T-cell (primary cell): Measurements from ENCODE around the gene COLGALT1. TPM values are rescaled to one million over a fixed set of nuclear protein-coding genes. Genes with fewer than 3 reads are reported as not detected.
"Not testable (repeated sequence)": the region's sequence is repeated elsewhere in the genome, so short reads cannot be mapped to it uniquely, and the experiment has no call there.

Experiments
- ATAC-seq, 4 experiments: fragments of 200-7000 bp in 3 of 4; fragments of 150-1000 bp in 1 of 4; cut with Tn5 transposase; replicated peaks in 1 of 4; 1 replicate in 3 of 4; 2 replicates in 1 of 4; pipeline ENCODE4 v1.10.0; 2021; ENCODE audit warnings: moderate library complexity in 3 of 4, mild to moderate bottlenecking in 2 of 4, moderate number of reproducible peaks in 1 of 4
- CTCF ChIA-PET, 2 donors: fragments of 300-600 bp; sonication (Branson Sonifier 250); formaldehyde crosslinking; loops; one replicate each; lab custom pipeline; 2022; ENCODE audit warnings: antibody characterized with exemption in 2 of 2; lab: Charles Lee
- POLR2A ChIA-PET, 2 donors: fragments of 300-600 bp; sonication (Branson Sonifier 250); formaldehyde crosslinking; loops; one replicate each; lab custom pipeline; 2022; ENCODE audit warnings: antibody characterized with exemption in 2 of 2; lab: Charles Lee
- DNase-seq, 35 experiments: peaks; one replicate each; pipeline versions ENCODE4 v3.0.0 to v3.0.0-alpha.2; 2013 to 2023
- H3K27ac ChIP-seq: one replicate; pipeline ENCODE4 v1.5.1; 2013; ENCODE audit warnings: low read length
- H3K27me3 ChIP-seq, 2 experiments: replicated peaks in 1 of 2; 1 replicate in 1 of 2; 2 replicates in 1 of 2; pipeline versions ENCODE4 v1.6.1 to v1.7.0; 2013; ENCODE audit warnings: low read length in 1 of 2, mixed read lengths in 1 of 2; ENCODE audit not compliant: control insufficient read depth in 2 of 2, insufficient read depth in 2 of 2; ENCODE audit errors: extremely low read depth in 1 of 2
- H3K36me3 ChIP-seq, 2 donors: 1 replicate in 1 of 2; 2 replicates in 1 of 2; pipeline versions ENCODE4 v1.6.1 to v1.7.0; 2013; ENCODE audit warnings: low read length in 1 of 2; ENCODE audit not compliant: control insufficient read depth in 2 of 2, insufficient read depth in 1 of 2; ENCODE audit errors: extremely low read depth in 1 of 2
- H3K4me1 ChIP-seq, 2 experiments: 1 replicate in 1 of 2; 2 replicates in 1 of 2; pipeline versions ENCODE4 v1.6.1 to v1.7.0; 2013; ENCODE audit warnings: low read length in 2 of 2, mixed read lengths in 1 of 2; ENCODE audit not compliant: insufficient read depth in 2 of 2, control insufficient read depth in 1 of 2; ENCODE audit errors: extremely low read depth in 1 of 2
- H3K4me3 ChIP-seq, 2 donors: 1 replicate in 1 of 2; 2 replicates in 1 of 2; pipeline versions ENCODE4 v1.5.1 to v1.7.0; 2013; ENCODE audit warnings: mild to moderate bottlenecking in 2 of 2, low read length in 1 of 2, moderate library complexity in 1 of 2; ENCODE audit not compliant: control insufficient read depth in 1 of 2; ENCODE audit errors: extremely low read depth in 1 of 2
- H3K9me3 ChIP-seq: 2 replicates; pipeline ENCODE4 v1.7.0; 2013
- H3K27ac Mint-ChIP-seq, 2 donors: one replicate each; pipeline ENCODE4 v1.8.0; 2020 to 2021; ENCODE audit warnings: mild to moderate bottlenecking in 2 of 2, mixed read lengths in 2 of 2
- H3K27me3 Mint-ChIP-seq, 2 donors: one replicate each; pipeline ENCODE4 v1.8.0; 2021 to 2022; ENCODE audit warnings: mixed read lengths in 2 of 2
- H3K36me3 Mint-ChIP-seq: one replicate; pipeline ENCODE4 v1.8.0; 2021; ENCODE audit warnings: mixed read lengths
- H3K4me1 Mint-ChIP-seq, 3 donors: one replicate each; pipeline ENCODE4 v1.8.0; 2020 to 2022; ENCODE audit warnings: mixed read lengths in 3 of 3, mild to moderate bottlenecking in 1 of 3
- H3K4me3 Mint-ChIP-seq, 3 donors: one replicate each; pipeline ENCODE4 v1.8.0; 2020 to 2022; ENCODE audit warnings: mild to moderate bottlenecking in 3 of 3, mixed read lengths in 3 of 3, moderate library complexity in 3 of 3
- H3K9me3 Mint-ChIP-seq, 3 donors: one replicate each; pipeline ENCODE4 v1.8.0; 2020 to 2022; ENCODE audit warnings: mixed read lengths in 3 of 3
- WGBS: methylation state at CpG from one replicate; pipeline ENCODE4 v1.1.5; 2013; ENCODE audit warnings: missing lambda C conversion rate; ENCODE audit not compliant: insufficient coverage; 5-methylcytosine and 5-hydroxymethylcytosine counted together
- total RNA-seq, 35 experiments: library from RNA in 6 of 35; stranded (reverse) in 6 of 35; fragments of 120-200 nt in 1 of 35; gene quantifications; one replicate each; pipeline versions ENCODE4 v1.2.1 to v1.2.4 and lab custom pipeline; 2013 to 2026

Gene COLGALT1
- total RNA-seq, 5 donors from 2014 or later (not counting 1 experiment from before 2014, with no cell fraction given): 43.0 to 78.1 (median 70.8) TPM

DNA sequence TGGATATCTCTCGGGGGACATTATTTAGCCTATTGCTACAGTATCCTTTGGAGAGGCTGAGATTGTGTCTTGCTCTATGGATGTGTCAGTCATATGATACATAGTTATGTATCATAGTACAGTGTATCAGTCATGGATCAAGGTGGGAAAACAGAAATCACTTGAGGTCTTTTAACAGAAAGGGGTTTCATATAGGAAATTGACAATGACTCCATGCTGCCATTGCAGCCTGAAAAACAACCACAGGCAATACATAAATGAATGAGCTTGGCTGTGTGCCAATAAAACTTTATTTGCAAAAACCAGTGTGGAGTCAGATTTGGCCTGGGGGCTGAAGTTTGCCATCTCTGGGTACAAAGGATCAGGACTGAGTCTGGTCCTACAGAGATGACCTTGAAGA lies 35.4 kb downstream of the COLGALT1 start:
- CTCF ChIA-PET: interaction anchor here (0.5 to 0.7 kb wide), 2 partner anchors 15 to 1112 kb away, joined by 4 to 6 read pairs; no protein-coding TSS in a partner anchor
- ATAC-seq (no peak), DNase-seq (no peak)
- H3K27me3 ChIP-seq: peaks cover 2 to 12% of the 10 kb centered on the region in 2 experiments
- POLR2A ChIA-PET: interaction anchor here in 1 of 2 donors (0.6 kb wide), 1 partner anchor 132 kb away, joined by 3 read pairs; no protein-coding TSS in a partner anchor
- Mint-ChIP-seq H3K36me3 (no peaks in the 10 kb centered on the region), H3K4me3 (no peak overlapping the region), H3K27ac (no peak overlapping the region), H3K4me1 (no peaks in the 10 kb centered on the region), H3K27me3 (peaks cover 5 to 26% of the 10 kb centered on the region in 2 donors), H3K9me3 (no peaks in the 10 kb centered on the region)
- no peak overlapping the region for H3K4me3 ChIP-seq
- WGBS: no CpG with 5 or more reads among the region's 1 CpG
- no peaks in the 10 kb centered on the region for H3K36me3 ChIP-seq
- H3K9me3 ChIP-seq: no peaks in the 10 kb centered on the region
- H3K4me1 ChIP-seq: no peaks in the 10 kb centered on the region
- no peak overlapping the region for H3K27ac ChIP-seq

DNA sequence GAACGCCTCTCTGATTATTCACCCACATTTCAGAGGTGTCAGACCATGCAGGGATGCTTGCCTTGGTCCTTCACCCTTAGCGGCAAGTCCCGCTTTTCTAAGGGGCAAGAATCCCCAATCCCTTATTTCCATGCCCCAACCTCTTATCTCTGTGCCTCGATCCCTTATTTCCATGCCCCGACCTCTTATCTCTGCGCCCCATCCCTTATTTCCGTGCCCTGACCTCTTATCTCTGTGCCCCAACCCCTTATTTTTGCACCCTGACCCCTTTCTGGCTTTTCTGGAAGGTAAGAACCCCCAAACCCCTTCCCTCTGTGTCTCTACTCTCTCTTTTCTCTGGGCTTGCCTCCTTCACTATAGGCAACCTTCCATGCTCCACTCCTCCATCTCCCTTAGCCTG lies 38.8 kb downstream of the COLGALT1 start:
- H3K27ac Mint-ChIP-seq, H3K36me3 ChIP-seq, H3K9me3 ChIP-seq, CTCF ChIA-PET, H3K4me1 ChIP-seq, H3K4me3 ChIP-seq, POLR2A ChIA-PET, DNase-seq, H3K4me3 Mint-ChIP-seq, H3K27ac ChIP-seq, ATAC-seq, H3K36me3 Mint-ChIP-seq, H3K4me1 Mint-ChIP-seq, H3K9me3 Mint-ChIP-seq: not testable (repeated sequence)
- 62% methylated on average over 6 of the region's 7 CpGs for WGBS
- H3K27me3 ChIP-seq: peaks cover 2 to 10% of the 10 kb centered on the region in 2 experiments
- H3K27me3 Mint-ChIP-seq: peaks cover 5 to 26% of the 10 kb centered on the region in 2 donors

DNA sequence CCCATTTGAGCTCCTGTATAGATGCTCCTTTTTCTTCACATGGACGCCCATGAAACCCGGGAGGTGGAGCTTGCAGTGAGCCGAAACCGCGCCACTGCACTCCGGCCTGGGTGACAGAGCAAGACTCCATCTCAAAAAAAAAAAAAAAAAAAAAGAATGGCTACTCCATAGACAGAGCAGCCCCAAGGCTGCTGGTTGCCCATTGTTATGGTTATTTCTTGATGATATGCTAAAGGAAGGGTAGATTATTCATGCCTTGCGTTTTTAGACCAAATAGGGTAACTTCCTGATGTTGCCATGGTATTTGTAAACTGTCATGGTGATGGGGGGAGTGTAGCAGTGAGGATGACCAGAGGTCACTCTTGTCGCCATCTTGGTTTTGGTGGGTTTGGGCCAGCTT lies 42.6 kb downstream of the COLGALT1 start:
- not testable (repeated sequence) for H3K4me1 Mint-ChIP-seq, H3K36me3 Mint-ChIP-seq, ATAC-seq, H3K4me3 Mint-ChIP-seq, H3K9me3 Mint-ChIP-seq, H3K27ac Mint-ChIP-seq, H3K4me3 ChIP-seq, H3K36me3 ChIP-seq, DNase-seq, H3K9me3 ChIP-seq, H3K27ac ChIP-seq, H3K4me1 ChIP-seq
- CTCF ChIA-PET: interaction anchor here in 1 of 2 donors (0.6 kb wide), 1 partner anchor 11 kb away, joined by 3 read pairs; no protein-coding TSS in a partner anchor
- 78% methylated on average over 2 of the region's 8 CpGs for WGBS
- H3K27me3 Mint-ChIP-seq: peaks cover 22 to 23% of the 10 kb centered on the region in 2 donors
- H3K27me3 ChIP-seq: peaks cover 0 to 30% of the 10 kb centered on the region in 2 experiments
- POLR2A ChIA-PET: interaction anchor here in 1 of 2 donors (0.5 kb wide), 1 partner anchor 17 kb away, joined by 3 read pairs; no protein-coding TSS in a partner anchor

DNA sequence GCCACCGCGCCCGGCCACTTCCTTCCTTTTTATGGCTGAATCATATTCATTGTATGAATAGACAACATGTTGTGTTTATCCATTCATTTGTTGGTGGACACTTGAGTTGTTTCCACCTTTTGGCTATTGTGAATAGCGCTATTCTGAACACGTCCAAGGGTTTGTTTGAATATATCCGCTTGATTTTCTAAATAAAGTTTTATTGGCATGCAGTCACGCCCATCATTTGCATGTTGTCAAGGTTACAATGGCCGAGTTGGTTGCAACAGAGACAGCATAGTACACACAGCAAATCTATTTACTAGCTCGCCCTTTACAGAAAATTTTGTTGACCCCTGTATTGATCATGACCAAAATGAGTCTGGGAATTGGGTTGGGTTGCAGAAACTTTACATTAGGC lies 43.5 kb downstream of the COLGALT1 start:
- no peak overlapping the region for H3K4me3 ChIP-seq
- POLR2A ChIA-PET: no interaction called here
- H3K27me3 Mint-ChIP-seq: peaks cover 27 to 28% of the 10 kb centered on the region in 2 donors
- no peaks in the 10 kb centered on the region for H3K36me3 Mint-ChIP-seq
- no peak for ATAC-seq
- H3K27ac ChIP-seq: no peak overlapping the region
- peaks cover 0 to 32% of the 10 kb centered on the region in 2 experiments for H3K27me3 ChIP-seq
- CTCF ChIA-PET: no interaction called here
- no peaks in the 10 kb centered on the region for H3K36me3 ChIP-seq
- H3K4me3 Mint-ChIP-seq: no peak overlapping the region
- DNase-seq: no peak
- 79% methylated on average over 4 of the region's 9 CpGs for WGBS
- H3K27ac Mint-ChIP-seq: no peak overlapping the region
- H3K9me3 Mint-ChIP-seq: no peaks in the 10 kb centered on the region
- H3K9me3 ChIP-seq: no peaks in the 10 kb centered on the region
- no peaks in the 10 kb centered on the region for H3K4me1 ChIP-seq
- no peaks in the 10 kb centered on the region for H3K4me1 Mint-ChIP-seq

DNA sequence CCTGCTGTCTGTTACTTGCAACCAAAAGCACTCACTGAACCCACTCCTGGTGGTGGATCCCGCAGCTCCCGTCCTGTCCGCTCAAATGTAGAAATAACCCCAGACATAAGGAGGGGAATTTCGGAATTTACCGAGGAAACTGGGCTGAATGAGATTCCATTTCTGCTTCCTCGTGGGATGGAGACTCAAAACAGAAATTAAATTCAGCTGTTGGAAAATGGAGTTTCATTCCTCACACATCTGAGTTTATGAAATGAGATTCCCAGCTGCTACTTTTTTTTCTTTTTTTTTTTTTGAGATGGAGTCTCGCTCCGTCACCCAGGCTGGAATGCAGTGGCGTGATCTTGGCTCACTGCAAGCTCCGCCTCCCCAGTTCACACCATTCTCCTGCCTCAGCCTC lies 44.3 kb downstream of the COLGALT1 start:
- ChIA-PET POLR2A (no interaction called here), CTCF (no interaction called here)
- WGBS: no CpG with 5 or more reads among the region's 10 CpGs
- Mint-ChIP-seq H3K9me3 (no peaks in the 10 kb centered on the region), H3K4me3 (no peak overlapping the region), H3K27ac (no peak overlapping the region), H3K27me3 (peaks cover 35 to 36% of the 10 kb centered on the region in 2 donors), H3K4me1 (no peaks in the 10 kb centered on the region), H3K36me3 (no peaks in the 10 kb centered on the region)
- Histone ChIP-seq H3K4me1 (no peaks in the 10 kb centered on the region), H3K4me3 (no peak overlapping the region), H3K27ac (no peak overlapping the region), H3K36me3 (no peaks in the 10 kb centered on the region), H3K9me3 (no peaks in the 10 kb centered on the region), H3K27me3 (peaks cover 0 to 38% of the 10 kb centered on the region in 2 experiments)
- DNase-seq (no peak), ATAC-seq (no peak)

DNA sequence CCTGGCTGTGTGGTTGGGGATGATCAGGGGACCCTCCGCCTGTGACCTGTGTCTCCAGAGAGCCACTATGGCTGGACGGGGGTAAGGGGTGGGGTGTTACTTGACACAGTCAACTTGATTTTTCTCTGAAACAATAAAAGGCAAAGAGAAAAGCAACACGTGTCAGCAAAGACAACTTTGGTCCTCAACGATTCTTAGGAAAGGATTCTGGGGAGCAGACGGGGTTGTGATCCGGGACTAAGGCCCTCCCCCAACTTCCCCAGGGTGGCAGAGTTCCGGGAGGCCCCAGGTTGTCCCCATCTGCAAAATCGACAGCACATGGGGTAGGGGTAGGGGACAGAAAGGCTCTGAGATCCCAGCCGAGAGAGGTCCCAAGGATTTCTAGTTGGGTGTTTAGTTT lies 46.2 kb downstream of the COLGALT1 start:
- Mint-ChIP-seq H3K4me3 (no peak overlapping the region), H3K27ac (no peak overlapping the region), H3K36me3 (no peaks in the 10 kb centered on the region), H3K27me3 (peaks cover 35 to 36% of the 10 kb centered on the region in 2 donors), H3K4me1 (peaks cover 3 to 6% (median 4%) of the 10 kb centered on the region in 3 donors), H3K9me3 (no peaks in the 10 kb centered on the region)
- ChIA-PET CTCF (no interaction called here), POLR2A (no interaction called here)
- ATAC-seq (no peak), DNase-seq (no peak)
- Histone ChIP-seq H3K27ac (no peak overlapping the region), H3K9me3 (no peaks in the 10 kb centered on the region), H3K4me3 (no peak overlapping the region), H3K36me3 (no peaks in the 10 kb centered on the region), H3K4me1 (peaks cover 0 to 17% of the 10 kb centered on the region in 2 experiments), H3K27me3 (peaks cover 0 to 50% of the 10 kb centered on the region in 2 experiments)
- 0% methylated on average over 1 of the region's 9 CpGs for WGBS
